RWPE1 (cell line): ENCODE measurements around the gene SLC23A3.

Experiments
- CTCF ChIA-PET: fragments of 350-600 bp; sonication (Branson Sonifier 250); formaldehyde crosslinking; extraction: SDS; loops from one replicate; lab custom pipeline; 2021; lab: Yijun Ruan, JAX
- POLR2A ChIA-PET: fragments of 400-600 bp; formaldehyde crosslinking; extraction: SDS; loops from one replicate; lab custom pipeline; 2020; ENCODE audit warnings: antibody characterized with exemption; ENCODE audit not compliant: low non-redundant PET; lab: Yijun Ruan, JAX
- DNase-seq: peaks from one replicate; pipeline ENCODE4 v3.0.0; 2012; ENCODE audit warnings: low spot score
- H3K27ac ChIP-seq: fragments of 450-650 bp; 2 replicates; pipeline ENCODE4 v1.5.1; 2017
- CTCF ChIP-seq: fragments of 450-650 bp; conservative IDR thresholded peaks from 2 replicates; pipeline ENCODE4 v1.5.1; 2017; ENCODE audit warnings: low read depth, mild to moderate bottlenecking

Gene SLC23A3

GRCh38 chr2:219179601-219180465 lies 10.0 kb upstream of the SLC23A3 start:
- no peak for TF ChIP-seq CTCF
- POLR2A ChIA-PET, result no interaction called here
- CTCF ChIA-PET, result interaction anchor here (1.0 kb wide), 1 partner anchor 115 kb away, joined by 4 read pairs; no protein-coding TSS in a partner anchor
- no peak overlapping the region for H3K27ac ChIP-seq
- no peak for DNase-seq

GRCh38 chr2:219178377-219179175 lies 8.7 kb upstream of the SLC23A3 start:
- TF ChIP-seq CTCF, result no peak
- peak overlapping the region; percentile 99 for H3K27ac ChIP-seq
- DNase-seq, result peak; percentile 26
- POLR2A ChIA-PET, result no interaction called here
- CTCF ChIA-PET, result interaction anchor here (0.5 to 1.0 kb wide), 2 partner anchors 96 to 116 kb away, joined by 3 to 4 read pairs; no protein-coding TSS in a partner anchor

- peak within 1 kb of the TSS; percentile 99 for H3K27ac ChIP-seq
- no peak; the same call in 1 of the 2 replicates for TF ChIP-seq CTCF
- peak; percentile 98 for DNase-seq
- ChIA-PET POLR2A (no interaction called here), CTCF (interaction anchor here (0.5 kb wide), 1 partner anchor 96 kb away, joined by 3 read pairs; no protein-coding TSS in a partner anchor)
Measured at GRCh38 chr2:219177552-219178376, 7.9 kb upstream of the SLC23A3 start, which contains the start of gene RETREG2. Gene RETREG2 (plus strand): TSS chr2:219178275. CDS start chr2:219178353, 78 bp downstream.

- TF ChIP-seq CTCF, result no peak
- H3K27ac ChIP-seq, result peak within 1 kb of the TSS; percentile 99
- DNase-seq, result peak; percentile 82
- ChIA-PET CTCF (interaction anchor here (0.5 to 1.6 kb wide), 5 partner anchors 17 to 166 kb away, joined by 3 to 6 read pairs (median 3); partner anchors contain the start of gene NHEJ1), POLR2A (interaction anchor here (0.6 to 1.2 kb wide), 5 partner anchors 16 to 131 kb away, joined by 3 to 5 read pairs (median 3); partner anchors contain the start of gene DNAJB2)
Measured at GRCh38 chr2:219176818-219177551, 7.2 kb upstream of the SLC23A3 start, which contains the start of gene CNPPD1. Gene CNPPD1 (minus strand): TSS chr2:219176925. CDS start chr2:219176828, 97 bp downstream.

GRCh38 chr2:219175928-219176817 lies 6.3 kb upstream of the SLC23A3 start:
- DNase-seq, result peak; percentile 6
- ChIA-PET CTCF (interaction anchor here (0.5 to 1.6 kb wide), 8 partner anchors 16 to 196 kb away, joined by 3 to 6 read pairs (median 3); partner anchors contain the start of gene NHEJ1), POLR2A (interaction anchor here (0.6 to 1.2 kb wide), 6 partner anchors 15 to 132 kb away, joined by 3 to 5 read pairs (median 3); partner anchors contain the start of gene DNAJB2)
- TF ChIP-seq CTCF, result no peak
- H3K27ac ChIP-seq, result peak overlapping the region; percentile 99
